GDM1 (cell line): ENCODE measurements around the gene GPR176.

Source experiments
- DNase-seq: peaks from one replicate; lab custom pipeline; 2025; lab: John Stamatoyannopoulos, UW

Gene GPR176

DNA sequence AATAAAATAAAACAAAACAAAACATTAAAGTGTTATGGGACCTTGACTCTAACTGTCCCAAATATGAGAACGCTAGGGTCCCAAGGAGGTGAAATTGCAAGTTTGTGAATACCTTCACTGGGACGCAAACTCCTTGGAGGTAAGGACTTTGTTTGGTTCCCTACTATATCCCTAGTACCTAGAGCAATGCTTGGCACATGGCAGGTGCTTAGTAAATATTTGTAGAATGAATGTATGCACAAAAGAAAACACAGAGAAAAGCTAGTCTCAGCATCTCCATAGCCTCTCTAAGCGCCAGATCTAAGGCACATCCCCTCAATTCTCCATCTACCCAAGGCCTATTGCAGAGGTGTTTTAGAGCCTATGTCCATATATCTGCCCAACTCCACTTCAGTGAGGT is 30.5 kb downstream of the GPR176 start:
- no peak for DNase-seq

DNA sequence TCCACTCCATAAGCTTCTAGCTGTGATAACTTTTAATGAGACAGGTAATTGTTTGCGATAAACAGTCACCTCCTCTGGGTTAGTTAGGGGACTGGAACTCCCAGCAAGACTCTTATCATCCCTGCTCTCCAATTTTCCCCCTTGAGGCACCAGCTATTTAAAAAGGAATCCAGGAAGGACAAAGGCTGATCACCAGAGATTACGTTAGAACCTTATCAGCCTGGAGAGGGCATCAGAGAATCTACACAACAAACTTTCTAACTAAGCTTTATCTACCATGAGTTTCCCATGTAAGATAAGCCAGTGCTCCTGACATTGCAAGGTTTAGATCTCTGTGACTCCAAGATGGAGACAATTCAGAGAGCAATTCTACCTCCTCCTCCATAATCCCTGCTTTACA is 31.3 kb downstream of the GPR176 start:
- no peak for DNase-seq

DNA sequence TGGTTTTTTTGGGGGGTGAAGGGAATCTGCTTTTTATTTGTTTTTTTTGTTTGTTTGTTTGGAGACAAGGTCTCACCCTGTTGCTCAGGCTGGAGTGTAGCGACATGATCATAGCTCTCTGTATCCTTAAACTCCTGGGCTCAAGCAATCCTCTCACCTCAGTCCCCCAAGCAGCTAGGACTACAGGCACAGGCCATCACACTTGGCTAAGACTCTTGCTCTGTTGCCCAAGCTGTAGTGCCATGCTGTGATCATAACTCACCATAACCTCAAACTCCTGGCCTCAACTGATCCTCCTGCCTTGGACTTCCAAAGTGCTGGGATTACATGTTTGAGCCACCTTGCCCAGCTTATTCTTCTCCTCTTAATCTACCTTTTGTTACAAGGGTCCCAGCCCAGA is 31.8 kb downstream of the GPR176 start:
- DNase-seq: no peak

- no peak for DNase-seq
Measured at GRCh38 chr15:39887832-39888231, 32.2 kb downstream of the GPR176 start.

GRCh38 chr15:39887211-39887610 is 32.9 kb downstream of the GPR176 start:
- DNase-seq: no peak

DNA sequence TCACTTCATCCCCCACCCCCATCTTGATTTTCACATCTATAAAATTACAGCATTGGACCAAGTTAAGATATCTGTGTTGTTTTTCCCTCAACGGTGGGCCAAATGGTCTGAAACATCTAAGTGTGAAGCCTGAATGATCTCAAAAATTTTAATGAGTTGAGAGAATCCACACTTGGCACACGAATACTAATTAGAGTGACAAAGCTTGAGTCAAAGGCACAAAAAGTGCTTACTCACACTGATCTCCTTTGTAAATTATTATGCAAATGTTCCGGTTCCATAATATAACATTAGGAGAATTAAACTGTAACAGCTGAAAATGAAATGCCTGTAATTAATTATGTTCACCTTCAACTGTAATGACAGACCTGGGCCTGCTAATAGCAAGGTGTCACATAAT is 33.6 kb downstream of the GPR176 start:
- DNase-seq: no peak

DNA sequence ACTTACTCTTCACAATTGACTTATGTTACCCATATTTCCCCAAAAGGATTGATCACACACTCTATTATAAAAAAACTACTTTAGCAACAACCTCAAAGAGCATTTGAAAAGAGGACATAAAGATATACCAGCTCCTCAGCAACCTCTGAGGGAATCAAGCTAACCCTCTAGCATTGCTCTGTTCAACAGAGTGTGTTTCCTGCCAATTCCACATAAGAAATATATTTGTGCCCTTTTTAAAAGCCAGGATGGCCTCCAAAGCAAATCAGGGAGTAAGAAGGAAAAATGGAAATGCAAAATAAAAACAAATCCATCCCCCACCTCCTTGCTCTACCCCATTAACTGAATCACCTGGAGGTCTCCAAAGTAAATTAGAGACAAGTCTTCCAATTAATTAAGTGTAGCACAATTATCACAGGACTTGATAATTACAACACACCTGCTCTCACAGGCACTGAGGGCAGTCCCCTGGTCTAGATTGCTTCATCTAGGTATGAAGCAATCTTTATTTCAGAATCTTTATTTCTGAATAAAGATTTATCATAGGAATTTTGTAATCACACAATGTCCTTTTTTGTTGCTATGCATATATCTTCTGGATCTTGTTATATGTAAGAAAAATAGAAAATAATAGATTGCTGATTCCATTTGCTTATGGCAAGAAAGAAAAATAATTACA is 34.8 kb downstream of the GPR176 start:
- DNase-seq: no peak

DNA sequence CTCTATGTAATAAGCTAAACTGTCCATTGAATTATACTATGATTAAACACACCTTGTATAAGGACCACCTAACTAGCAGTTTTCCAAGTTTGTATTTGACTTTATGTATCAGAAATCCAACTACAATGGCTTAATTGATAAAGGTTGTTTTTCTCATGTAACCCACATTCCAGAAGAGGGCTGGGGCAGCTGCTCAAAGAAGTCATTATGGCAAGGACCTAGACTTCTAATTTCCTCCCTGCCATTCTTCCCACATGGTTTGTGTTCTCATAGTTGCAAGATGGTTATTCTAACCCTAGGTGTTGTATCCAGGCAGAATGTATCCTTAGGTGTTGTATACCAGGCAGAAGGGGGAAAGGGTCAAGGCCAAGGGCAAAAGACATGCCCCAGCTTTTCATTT is 35.7 kb downstream of the GPR176 start:
- DNase-seq: no peak

DNA sequence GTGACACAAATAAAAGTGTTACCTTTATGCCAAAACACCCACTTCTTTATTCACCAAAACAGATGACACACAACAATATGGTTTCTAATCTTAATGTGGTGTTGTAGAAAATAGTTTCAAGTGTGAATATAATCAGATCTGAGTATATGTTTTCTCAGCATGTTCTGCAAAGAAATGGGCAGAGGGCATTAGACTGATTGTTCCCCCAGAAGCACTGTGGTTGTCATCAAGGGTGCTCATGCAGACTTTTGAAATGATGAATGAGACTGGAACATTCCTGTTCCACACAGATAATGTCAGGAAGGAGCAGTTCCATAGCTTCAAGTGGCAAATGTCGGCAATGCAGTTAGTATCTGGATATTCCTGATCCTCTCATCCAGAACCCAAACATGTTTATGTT is 37.5 kb downstream of the GPR176 start:
- DNase-seq: no peak

GRCh38 chr15:39881790-39882189 is 38.3 kb downstream of the GPR176 start:
- DNase-seq: no peak

GRCh38 chr15:39880718-39881387 is 39.2 kb downstream of the GPR176 start:
- DNase-seq: no peak

- DNase-seq: no peak
Measured at GRCh38 chr15:39878406-39878785, 41.7 kb downstream of the GPR176 start.

DNA sequence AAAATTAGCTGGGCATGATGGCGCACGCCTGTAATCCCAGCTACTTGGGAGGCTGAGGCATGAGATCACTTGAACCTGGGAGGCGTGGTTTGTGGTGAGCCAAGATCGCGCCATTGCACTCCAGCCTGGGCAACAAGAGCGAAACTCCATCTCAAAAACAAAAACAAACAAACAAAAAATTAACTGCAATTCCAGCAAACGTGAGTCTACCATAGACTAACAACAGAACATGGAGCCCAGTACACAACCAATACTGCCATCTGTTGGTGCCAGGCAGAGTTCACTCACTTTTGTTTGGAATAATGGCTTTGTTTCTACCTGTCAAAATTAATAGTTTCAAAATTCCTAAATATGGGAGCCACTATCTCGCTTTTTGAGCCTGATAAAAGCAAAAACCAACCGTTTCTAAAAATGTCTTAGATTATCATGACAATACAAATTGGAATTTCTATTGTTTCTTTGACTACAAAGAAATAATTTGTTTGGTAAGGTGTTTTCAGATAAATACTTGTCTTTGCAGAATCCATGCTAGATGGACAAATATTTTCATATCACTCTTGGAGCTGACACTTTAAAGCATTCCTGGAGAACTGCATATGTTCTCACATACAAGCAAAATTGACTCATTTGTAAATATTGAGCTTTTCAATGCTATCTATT is 45.0 kb downstream of the GPR176 start:
- DNase-seq: no peak

- no peak for DNase-seq
Measured at GRCh38 chr15:39873978-39874377, 46.1 kb downstream of the GPR176 start.

DNA sequence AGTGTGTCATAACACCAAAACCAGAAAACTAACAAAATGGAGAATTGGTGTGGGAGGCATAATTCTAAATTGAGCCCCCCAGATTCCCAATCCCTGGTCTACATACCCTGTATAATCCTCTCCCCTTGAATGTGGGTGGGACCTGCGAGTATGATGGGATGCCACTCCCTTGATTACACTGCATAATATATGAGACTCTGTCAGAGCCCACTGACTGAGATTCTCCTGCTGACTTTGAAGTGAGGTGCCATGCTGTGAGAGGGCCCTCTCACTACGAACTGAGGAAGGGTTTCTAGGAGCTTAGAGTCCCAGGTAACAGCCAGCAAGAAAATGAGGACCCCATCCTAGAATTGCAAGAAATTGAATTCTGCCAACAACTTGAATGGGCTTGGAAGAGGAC is 49.5 kb downstream of the GPR176 start:
- no peak for DNase-seq

GRCh38 chr15:39869858-39870515 is 50.1 kb downstream of the GPR176 start:
- no peak for DNase-seq

DNA sequence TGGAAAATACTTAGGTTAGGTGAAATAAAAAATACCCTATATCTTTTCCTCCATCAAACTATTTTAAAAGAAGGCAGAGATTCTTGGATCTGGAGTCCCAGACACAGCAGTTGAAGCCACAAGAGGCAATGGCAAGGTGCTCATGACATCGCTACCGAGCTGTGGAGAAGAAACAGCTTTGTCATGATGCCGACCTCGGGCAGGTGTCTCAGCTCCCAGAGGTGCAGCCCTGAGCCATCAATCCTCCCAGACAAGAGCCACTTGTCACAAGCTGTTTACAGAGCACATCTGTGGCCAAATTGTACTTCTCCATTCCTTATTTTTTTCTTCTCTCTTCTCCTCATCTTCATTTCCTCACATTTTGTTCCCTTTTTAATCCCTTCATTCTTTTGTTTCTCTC is 50.8 kb downstream of the GPR176 start:
- DNase-seq: no peak

- no peak for DNase-seq
Measured at GRCh38 chr15:39868396-39868795, 51.7 kb downstream of the GPR176 start.

DNA sequence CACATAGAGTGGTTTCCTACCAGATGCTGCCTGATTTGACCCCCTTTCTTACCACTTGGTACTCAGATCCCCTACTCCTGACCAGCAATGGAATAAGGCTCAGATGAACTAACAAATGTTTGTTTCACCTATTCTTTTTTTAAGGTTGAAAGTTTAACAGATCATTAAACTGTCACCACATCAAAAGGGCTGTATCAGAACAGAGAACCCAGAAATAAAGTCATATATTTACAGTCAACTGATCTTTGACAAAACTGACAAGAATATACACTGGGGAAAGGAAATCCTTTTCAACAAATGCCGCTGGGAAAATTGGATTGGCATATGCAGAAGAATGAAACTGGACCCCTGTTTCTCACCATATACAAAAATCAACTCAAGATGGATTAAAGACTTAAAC is 56.0 kb downstream of the GPR176 start:
- no peak for DNase-seq

DNA sequence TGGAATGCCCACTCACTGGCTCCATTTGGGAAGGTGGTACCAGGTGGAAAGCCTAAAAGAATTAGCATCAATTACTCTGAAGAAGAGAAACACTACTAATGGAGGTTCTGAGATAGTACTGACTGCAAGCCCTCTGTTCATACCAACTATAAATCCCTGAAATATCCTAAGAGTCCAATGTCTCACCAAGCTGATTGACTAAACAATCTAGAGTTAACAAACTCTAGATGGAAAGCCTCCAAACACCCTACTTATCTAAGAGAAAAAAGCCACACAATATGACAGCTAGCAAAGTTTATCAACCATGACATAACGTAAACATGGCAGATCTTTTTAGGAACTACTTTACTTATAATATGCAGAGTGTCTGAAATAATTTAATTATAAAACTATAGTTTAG is 59.2 kb downstream of the GPR176 start:
- no peak for DNase-seq

- no peak for DNase-seq
Measured at GRCh38 chr15:39860200-39860599, 59.9 kb downstream of the GPR176 start.

DNA sequence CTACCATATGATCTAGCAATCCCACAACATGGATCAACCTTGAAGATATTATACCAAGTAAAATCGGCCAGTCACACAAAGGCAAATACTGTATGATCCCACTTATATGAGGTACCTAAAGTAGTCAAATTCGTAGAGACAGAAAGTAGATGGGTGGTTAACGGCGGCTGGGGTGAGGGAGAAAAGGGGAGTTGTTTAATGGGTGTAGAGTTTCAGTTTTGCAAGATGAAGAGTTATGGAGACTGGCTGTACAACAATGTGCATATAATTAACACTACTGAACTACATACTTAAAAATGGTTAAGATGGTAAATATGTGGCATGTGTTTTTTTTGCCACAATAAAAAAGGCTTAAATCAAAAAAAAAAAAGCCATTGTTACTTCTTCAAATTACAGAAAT is 60.4 kb downstream of the GPR176 start:
- DNase-seq: no peak

DNA sequence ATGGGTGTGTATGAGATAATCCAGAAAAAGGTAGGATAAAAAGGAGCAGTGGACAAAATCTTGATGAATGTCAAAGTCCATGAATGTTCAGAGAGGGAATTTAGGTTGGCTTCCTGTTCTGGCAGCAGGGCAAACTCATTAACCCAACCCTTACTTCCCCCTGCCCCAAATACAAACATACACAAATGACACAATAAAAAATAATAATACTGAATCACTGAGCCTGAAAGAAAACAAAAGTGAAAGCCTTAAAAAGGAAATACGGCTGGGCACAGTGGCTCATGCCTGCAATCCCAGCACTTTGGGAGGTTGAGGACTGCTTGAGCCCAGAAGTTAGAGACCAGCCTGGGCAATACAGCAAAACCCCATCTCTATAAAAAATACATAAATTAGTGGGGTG is 62.9 kb downstream of the GPR176 start:
- DNase-seq: no peak
